ENCODE data around the gene HARBI1.

HARBI1 gene

DNA sequence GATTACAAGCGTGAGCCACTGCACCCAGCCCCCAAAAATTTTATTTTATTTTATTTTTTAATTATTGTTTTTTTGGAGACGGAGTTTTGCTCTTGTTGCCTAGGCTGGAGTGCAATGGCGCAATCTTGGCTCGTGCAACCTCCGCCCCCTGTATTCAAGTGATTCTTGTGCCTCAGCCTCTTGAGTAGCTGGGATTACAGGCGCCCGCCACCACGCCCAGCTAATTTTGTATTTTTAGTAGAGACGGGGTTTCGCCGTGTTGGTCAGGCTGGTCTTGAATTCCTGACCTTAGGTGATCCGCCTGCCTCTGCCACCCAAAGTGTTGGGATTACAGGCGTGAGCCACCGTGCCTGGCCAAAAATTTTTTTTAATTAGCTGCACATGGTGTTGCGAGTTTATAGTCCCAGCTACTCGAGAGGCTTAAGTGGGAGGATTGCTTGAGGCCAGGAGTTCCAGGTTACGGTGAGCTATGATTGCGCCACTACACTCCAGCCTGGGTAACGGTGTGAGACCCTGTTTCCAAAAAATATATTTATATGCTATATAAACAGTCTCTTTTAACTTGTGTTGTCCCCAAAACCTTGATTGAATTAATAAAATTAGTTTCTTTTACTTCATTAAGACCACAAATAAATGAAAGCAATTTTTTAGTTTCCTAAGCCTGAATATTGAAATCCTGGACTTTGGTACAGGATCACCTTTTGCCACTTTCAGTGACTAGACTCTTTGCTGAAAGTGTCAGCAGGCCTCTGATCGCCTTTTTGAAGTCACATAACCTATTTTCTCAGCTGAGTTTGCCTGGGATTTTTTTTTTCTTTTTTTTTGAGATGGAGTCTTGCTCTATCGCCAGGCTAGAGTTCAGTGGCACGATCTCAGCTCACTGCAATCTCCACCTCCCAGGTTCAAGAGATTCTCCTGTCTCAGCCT is 16.5 kb upstream of the HARBI1 start:
- no peak for DNase-seq (ENCODE audit: low spot score)

DNA sequence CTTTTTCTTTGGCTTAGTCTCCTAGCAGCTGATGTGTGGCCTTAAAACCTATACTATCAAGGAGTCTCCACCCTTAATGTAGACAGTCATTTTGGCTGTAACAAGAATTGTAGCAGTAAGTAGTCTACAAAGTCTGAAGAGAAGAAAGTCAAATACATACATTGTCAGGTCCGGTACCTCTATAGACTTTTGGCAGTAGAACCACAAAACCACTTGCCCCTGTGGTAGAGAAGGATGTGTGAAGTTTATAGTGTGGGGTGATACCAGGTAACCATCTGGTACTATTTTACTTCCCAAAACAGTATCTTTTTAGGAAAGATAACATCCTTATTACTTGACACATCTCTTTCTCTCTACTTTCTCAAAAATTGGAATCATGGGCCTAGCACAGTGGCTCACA is 15.5 kb upstream of the HARBI1 start:
- DNase-seq (ENCODE audit: low spot score) = no peak

DNA sequence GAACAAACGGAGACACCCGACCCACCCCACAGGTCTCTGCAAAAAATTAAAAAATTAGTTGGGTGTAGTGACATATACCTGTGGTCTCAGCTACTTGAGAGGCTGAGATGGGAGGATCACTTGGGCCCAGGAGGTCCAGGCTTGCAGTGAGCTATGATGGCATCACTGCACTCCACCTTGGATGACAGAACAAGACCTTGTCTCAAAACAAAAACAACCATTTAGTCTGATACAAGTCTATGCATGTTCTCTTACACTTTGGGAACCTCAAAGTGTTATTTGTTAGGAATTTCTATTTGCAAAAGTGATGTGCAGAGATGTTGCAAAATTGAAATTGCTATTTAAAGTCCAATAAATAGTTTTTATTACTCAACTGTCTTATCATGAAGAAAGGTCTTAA is 14.6 kb upstream of the HARBI1 start:
- DNase-seq (ENCODE audit: low spot score) = no peak

DNA sequence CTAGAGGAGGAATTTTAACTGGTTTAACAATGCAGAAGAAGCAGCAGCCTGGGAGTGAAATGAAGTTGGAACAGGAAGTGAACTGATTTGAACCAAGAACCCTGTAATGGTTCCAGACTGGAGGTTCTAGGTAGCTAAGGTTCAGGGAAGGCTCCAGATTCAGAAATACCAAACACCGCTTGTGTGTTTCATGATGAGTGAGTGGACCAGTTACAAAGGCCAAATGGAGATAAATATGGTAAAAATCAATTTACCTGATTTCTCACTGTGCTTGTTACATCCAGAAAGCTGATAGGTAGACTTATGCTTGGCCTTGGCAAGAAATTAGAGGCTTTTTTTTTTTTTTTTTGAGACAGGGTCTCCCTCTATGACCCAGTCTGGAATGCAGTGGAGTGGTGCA is 13.2 kb upstream of the HARBI1 start:
- DNase-seq (ENCODE audit: low spot score) = no peak

DNA sequence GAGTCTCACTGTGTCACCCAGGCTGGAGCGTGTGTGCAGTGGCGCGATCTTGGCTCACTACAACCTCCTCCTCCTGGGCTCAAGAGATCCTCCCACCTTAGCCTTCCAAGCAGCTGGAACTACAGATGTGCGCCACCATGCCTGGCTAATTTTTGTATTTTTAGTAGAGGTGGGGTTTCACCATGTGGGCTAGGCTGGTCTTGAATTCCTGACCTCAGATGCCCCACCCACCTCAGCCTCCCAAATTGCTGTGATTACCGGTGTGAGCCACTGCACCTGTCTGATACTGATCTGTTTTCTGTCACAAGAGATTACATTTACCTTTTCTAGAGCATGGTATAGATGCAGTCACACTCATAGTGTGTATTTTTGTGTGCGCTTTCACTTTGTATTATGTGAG is 11.9 kb upstream of the HARBI1 start:
- no peak for DNase-seq (ENCODE audit: low spot score)

DNA sequence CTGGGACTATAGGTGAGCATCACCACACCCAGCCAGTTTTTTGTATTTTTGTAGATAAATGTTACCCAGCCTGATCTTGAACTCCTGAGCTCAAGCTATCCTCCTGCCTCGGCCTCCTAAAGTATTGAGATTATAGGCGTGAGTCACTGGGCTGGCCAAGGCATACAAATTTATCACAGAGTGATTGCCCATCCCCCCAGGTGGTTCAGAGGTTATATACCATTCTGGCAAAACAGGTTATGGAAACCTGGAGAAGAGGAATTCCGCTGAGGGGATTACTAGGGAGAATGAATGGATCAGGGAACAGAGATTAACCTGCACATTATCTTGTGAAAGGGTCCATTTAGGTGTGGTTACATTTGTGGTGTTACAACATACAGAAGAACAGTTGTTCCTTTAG is 8.4 kb upstream of the HARBI1 start:
- no peak for DNase-seq (ENCODE audit: low spot score)

DNA sequence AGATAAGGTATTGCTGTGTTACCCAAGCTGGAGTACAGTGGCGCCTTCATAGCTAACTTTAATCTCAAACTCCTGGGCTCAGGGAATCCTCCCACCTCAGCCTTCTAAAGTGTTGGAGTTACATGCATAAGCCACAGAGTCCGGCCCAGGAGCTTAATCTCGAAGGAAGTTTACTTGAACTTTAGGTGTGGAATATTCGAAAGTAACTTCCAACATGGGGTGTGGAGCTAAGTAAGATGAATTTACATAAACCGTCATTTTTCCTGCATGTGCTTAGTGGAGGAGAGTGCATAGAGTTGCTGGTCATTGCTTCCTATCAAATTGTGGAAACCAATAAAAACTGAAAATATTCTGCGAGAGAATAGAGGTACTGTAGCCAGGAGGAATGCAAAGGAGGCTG is 1.8 kb upstream of the HARBI1 start:
- DNase-seq (ENCODE audit: low spot score) = no peak

DNA sequence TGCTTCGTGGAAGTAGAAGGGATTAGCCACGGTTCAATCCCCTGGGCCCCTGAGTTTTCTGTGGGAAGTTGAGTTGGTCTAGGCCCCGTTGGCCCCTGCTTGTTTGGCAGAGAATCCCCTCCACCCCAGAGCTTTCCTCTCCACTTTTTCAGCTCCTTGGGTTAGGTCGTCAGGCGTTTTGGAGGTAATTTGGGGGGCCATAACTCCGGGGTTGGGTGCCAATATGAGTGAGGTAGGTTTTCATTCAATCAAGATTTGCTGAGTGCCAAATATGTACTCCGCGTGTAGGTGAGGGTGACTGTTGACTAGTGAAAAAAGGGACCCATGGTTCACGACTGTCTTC is 916 bp upstream of the HARBI1 start:
- no peak for DNase-seq (ENCODE audit: low spot score)

DNA sequence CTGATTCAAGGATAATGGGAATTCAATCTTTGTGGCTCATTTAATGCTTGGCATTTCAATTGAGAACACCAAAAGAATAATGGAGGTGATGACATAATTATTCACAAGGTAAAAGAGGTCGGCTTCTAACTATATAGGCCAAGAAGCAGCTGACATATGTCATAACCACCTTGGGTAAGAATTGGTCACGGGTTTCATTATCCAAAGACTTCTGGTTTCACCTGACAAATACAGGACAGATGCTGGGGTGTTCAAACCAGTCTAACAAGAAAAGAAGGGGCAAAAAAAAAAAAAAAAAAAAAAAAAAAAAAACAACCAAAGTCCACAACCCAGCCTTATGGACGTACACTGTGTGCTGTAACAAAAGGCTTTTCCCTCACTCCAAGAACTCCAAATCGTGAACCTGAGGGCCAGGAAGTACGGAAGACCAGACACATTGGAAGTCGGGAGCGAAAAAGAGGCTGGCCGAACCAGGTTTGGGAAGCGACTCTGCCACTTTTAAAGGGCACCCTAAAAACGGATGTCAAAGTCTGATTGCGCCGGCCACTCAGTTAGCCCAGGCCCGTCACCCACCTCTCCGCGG is 385 bp downstream of the HARBI1 start:
- no peak for DNase-seq (ENCODE audit: low spot score)

DNA sequence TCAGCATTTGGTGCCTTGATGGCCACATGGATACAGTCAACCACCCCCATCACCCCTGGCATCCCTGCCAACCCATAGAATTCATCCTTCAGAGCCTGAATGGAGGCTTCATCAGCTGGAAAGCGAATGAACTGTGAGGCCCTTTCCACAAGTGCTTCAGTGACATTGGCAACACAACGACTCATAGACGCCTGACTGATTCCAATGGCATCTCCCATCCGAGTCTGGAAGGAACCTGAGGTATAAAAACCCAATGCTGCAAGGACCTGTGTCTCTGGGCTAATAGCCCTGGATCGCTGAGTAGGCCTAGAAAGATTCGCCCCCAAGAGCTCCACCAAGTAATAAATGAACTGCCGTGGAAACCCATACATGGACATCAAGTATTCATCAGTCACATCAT is 1.3 kb downstream of the HARBI1 start:
- DNase-seq (ENCODE audit: low spot score) = peak; percentile 53

DNA sequence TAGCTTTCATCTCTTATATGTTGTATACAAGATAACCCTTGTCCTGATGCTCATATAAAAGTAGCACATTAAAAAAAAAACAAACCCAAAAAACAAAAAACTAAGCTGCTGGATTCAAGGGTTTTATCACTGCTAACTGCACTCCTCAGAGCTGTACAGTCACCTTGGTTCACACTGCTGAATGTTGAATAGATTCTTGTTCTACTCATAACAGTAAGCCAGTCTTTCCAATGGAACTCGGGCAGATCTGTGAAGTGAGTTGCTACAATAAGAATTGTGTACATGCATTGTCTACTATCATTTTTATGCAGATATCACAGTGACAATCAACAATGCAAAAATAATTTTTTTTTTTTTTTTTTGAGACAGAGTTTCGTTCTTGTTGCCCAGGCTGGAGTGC is 4.7 kb downstream of the HARBI1 start:
- DNase-seq (ENCODE audit: low spot score) = no peak

DNA sequence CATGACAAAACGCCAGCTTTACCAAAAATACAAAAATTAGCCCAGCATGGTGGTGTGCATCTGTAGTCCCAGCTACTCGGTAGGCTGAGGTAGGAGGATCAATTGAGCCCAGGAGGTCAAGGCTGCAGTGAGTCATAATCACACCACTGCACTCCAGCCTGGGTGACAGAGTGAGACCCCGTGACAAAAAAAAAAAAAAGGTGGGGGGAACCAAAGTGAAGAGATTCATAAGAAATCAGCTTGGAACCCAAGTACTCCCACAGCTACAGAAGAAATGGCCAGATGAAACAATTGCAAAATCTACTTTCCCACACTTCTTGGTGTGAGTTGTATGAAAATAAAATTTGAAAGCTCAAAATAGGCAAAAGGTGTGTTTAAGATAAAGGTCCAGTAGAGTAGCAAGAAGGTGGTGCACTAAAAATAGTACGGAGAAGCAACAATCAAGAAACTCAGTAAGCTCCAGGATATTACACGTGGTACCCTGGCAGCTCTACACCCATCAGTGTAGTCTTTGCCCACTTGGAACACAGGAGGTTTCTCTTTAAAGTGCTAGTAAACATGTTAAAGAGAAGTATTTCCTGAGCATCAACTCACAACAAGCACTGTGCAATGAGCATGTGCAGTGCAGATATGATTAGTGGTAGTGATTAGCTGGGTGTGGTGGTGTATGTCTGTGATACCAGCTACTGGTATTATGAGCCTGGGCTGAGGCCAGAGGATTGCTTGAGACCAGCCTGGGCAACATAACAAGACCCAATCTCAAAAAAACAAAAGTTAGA is 5.3 kb downstream of the HARBI1 start:
- DNase-seq (ENCODE audit: low spot score) = no peak

DNA sequence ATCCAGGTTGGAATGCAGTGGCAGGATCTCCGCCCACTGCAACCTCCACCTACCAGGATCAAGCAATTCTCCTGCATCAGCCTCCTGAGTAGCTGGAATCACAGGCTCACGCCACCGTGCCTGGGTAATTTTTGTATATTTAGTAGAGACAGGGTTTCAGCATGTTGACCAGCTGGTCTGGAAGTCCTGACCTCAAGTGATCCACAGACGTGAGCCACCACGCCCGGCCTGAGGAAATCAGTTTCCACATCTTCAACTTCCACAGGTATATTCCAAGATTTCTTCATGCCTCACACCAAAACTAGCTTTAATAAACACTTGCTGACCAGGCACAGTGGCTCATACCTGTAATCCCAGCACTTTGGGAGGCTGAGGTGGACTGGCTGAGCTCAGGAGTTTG is 7.6 kb downstream of the HARBI1 start:
- no peak for DNase-seq (ENCODE audit: low spot score)

DNA sequence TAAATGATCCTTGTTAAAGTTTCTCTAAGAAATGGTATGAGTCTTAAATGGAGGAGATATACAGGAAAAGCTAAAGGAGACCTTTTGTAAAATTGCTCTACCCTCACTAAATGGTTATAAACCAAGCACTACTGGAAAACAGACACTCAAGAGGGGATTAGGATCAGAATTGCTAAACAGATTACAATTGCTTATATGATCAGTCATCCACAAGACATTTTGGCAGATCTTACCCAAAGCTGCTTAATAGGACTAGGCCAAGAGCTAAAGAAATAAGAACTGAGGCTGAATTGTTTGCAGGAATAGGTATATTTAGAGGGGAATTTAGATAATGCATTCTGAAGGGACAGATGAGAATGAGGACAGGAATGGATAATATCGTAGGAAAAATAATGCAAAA is 9.5 kb downstream of the HARBI1 start:
- no peak for DNase-seq (ENCODE audit: low spot score)

DNA sequence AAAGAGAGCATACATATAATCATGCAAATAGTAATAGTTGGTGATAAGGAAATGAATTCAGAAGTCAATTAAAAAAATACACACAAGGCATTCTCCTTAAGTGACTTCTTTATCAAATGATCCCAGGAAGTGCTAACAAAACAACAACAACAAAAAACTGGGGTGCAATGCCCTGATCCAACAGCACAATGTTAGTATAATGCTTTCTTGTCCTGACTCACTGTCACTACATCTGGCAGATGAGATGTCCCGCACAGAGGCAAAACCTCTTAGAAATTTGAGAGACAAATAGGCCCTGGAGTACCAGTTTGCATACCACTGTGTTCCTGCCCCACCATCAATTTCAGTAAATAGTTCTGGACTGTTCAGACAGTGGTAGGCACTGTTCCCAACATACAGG is 12.2 kb downstream of the HARBI1 start:
- no peak for DNase-seq (ENCODE audit: low spot score)

DNA sequence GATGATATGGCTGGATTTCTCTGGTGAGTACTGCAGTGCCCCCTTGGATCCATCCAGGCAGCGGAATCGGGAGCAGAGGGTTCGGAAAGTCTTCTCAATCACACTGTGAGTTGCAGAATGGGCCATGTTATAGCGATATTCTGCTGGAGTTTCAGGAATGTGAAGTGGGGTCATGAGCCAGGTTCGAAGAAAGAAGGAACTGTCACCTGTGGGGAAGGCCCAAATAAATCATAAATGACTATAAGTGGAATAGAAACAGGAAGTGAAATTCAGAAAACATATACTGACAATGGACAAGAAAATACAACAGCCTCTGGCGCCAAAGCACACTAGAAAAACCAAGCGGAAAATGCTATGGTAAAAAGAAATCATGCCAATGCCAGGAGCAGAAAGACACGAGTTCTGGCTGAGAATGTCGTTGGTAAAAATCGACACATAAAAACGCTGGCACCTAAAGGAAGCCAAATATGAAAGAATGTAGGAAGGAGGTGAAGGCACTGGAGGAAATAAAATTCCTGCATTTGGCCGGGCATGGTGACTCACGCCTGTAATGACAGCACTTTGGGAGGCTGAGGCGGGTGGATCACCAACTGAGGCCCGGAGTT is 13.2 kb downstream of the HARBI1 start:
- DNase-seq (ENCODE audit: low spot score) = no peak

DNA sequence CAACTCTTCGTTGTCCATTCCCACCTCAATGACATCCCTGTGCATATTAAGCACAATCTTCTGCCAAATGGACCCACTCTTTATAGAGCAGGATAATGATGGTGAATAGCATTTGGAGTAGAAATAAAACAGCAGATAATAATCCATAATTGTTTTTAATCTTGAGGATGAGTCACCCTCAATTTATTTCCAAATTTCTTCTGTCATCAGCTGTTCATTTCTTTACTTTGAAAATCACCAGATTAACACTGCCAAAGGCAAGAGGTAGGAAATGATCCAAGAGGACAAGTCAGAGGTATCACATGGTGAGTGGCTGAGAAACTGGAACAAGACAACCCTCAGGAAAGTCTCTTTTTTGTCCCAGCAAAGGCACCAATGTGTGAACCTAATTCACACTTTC is 15.9 kb downstream of the HARBI1 start:
- DNase-seq (ENCODE audit: low spot score) = no peak

DNA sequence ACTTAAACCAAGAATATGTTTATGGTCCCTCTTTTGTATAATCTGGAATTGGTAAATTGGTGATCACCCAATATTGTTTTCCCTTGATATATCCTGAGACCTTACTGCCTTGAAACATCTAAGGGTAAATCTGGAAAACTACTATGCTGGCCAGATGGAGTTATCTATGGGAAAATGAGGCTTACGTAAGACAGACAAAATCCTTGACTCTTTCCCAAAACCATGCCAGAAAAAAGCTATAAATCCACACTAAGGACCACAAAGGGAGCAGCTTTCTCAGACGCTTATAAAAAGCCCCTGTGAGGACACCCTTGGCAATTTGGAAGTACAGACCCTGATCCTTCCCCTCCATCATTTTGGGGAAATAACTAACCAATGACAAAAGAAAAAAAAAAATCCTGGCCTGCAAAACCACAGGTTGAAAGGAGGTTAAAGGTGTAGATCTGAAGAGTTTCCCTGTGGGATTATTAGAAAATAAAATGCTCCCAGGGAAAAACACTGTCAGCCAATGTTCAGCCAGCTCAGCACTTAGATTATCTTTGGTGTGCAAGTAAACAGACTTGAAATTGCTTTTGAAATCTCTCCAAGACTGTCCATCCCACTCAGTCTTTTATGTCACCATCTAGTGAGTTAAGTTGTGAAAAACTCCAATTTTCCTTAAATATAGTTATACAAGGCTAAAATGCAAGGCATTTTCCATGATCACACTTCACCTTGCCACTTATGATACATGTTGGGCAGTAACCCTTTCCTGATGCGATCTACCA is 16.6 kb downstream of the HARBI1 start:
- no peak for DNase-seq (ENCODE audit: low spot score)

DNA sequence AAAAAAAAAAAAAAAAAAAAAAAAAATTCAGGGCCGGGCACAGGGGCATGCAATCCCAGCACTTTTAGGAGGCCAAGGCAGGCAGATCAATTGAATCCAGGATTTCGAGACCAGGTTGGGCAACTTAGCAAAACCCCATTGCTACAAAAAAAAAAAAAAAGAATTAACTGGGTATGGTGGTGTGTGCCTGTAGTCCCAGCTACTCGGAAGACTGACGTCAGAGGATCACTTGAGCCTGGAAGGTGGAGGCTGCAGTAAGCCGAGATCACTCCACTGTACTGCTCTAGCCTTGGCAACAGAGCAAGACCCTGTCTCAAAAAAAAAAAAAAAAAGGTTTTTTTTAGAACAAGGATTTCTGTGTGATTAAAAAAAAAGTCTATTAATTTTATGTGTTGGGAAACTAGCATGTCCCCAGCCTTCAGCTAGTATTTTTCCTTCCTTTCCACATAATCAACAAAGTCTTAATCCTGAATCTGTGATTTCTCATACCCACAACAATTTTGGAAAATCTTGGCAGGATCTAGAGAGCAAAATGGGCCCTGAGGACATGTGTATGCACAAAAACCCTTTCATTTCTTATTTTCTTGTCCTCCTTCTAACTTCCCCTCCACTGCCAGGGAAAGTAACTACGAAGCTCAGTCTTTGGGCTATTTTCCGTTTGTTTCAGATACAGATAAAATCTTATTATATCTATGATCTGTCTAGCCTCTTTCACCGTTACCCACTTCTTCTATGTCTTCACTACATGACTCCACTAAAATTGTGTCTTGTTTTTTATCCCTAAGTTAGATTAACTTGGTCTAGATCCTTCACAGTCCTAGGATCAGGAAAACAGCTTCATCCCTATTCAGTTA is 17.5 kb downstream of the HARBI1 start:
- no peak for DNase-seq (ENCODE audit: low spot score)

DNA sequence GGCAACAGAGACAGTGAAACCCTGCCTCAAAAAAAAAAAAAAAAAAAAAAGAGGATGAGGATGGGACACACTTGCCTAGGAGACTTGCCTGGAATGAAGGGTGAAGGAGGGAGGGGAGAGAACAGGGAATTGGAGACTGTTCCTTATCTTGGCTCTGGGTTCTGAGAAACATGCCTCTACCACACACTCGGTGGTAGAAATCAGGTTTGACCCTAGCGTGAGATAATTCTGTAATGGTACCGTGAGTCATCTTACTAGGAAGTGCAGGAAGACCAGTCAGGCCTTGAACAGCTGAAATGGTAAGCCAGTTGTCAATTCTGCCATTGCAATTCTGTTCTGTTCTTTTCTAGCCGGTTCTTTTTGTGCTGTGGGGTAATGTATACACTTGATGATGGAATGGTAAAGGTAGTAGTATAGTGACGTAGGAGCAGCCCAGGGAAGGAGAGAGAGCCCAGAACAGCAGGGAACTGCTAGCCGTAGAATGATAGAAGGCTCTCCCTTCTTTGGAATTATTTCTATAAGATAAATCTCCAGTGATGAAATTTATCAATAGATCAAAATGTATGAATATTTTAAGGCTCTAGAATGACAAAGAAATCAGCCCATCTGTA is 19.3 kb downstream of the HARBI1 start:
- no peak for DNase-seq (ENCODE audit: low spot score)

DNA sequence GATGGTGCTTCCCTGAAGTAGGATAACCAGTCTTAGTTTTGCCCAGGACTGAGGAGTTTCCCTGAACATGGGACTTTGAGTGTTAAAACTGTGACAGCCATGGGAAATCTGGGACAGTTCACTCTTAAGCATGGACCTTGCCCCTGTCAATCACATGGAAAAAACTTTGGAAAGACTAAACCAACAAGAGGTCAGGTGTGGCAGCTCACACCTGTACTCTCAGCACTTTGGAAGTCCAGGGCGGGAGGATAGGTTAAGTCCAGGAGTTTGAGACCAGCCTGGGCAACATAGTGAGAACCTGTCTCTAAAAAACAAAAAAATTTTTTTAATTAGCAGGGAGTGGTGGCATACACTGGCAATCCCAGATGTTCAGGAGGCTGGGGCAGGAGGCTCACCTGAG is 19.9 kb downstream of the HARBI1 start:
- DNase-seq (ENCODE audit: low spot score) = no peak
